Loucy (cell line): ENCODE measurements around the gene EFEMP1.

ENCODE experiments used
- CTCF ChIP-seq: fragments of 200-600 bp; sonication (generic); conservative IDR thresholded peaks from 2 replicates; pipeline ENCODE4 v1.5.1; 2014; ENCODE audit warnings: mild to moderate bottlenecking, antibody characterized with exemption, low read length
- EZH2phosphoT487 ChIP-seq: fragments of 200-600 bp; IDR thresholded peaks from 2 replicates; pipeline ENCODE4 v1.6.1; 2018; ENCODE audit warnings: antibody characterized with exemption, mild to moderate bottlenecking, moderate library complexity, borderline replicate concordance

GRCh38 chr2:55943466-55943865 lies 19.9 kb upstream of the EFEMP1 start:
- no peak for TF ChIP-seq CTCF
- no peak for TF ChIP-seq EZH2phosphoT487
